OCI-LY7 (cell line): ENCODE measurements around the gene ARHGAP26. TPM values are rescaled to one million over a fixed set of nuclear protein-coding genes. Genes with fewer than 3 reads are reported as not detected.
"Not testable (repeated sequence)": the region's sequence is repeated elsewhere in the genome, so short reads cannot be mapped to it uniquely, and the experiment has no call there.

Source experiments
- BruUV-seq: library from RNA; stranded (reverse); fragments of 400-500 nt; replicated peaks from 2 replicates; lab custom pipeline; 2021; lab: Mats Ljungman, UMichigan
- CTCF ChIA-PET: fragments of 300-600 bp; sonication (Branson Sonifier 250); formaldehyde crosslinking; loops from one replicate; lab custom pipeline; 2022; ENCODE audit warnings: antibody characterized with exemption; ENCODE audit not compliant: unreplicated experiment; lab: Charles Lee
- POLR2A ChIA-PET: fragments of 300-600 bp; sonication (Branson Sonifier 250); formaldehyde crosslinking; loops from one replicate; lab custom pipeline; 2022; ENCODE audit warnings: antibody characterized with exemption; lab: Charles Lee
- DNase-seq: peaks from one replicate; pipeline ENCODE4 v3.0.0-alpha.2; 2015; ENCODE audit warnings: low spot score
- H2AFZ ChIP-seq: fragments of 200-600 bp; sonication (generic), shearing (Covaris generic); 2 replicates; pipeline ENCODE4 v1.6.1; 2014; ENCODE audit warnings: mild to moderate bottlenecking, antibody characterized with exemption, low read length, moderate library complexity
- H3K27ac ChIP-seq: fragments of 200-600 bp; sonication (generic); 2 replicates; pipeline ENCODE4 v1.5.1; 2014; ENCODE audit warnings: mixed run types, low read depth, mild to moderate bottlenecking, moderate library complexity, low read length, inconsistent platforms; ENCODE audit not compliant: poor library complexity, severe bottlenecking
- H3K36me3 ChIP-seq: fragments of 200-600 bp; sonication (generic); 2 replicates; pipeline ENCODE4 v1.6.1; 2014; ENCODE audit warnings: mild to moderate bottlenecking, antibody characterized with exemption, low read length, moderate library complexity, mixed read lengths; ENCODE audit not compliant: insufficient read depth
- H3K4me1 ChIP-seq: fragments of 200-600 bp; sonication (generic); 2 replicates; pipeline ENCODE4 v1.5.1; 2014; ENCODE audit warnings: mild to moderate bottlenecking, low read length; ENCODE audit not compliant: insufficient read depth, poor library complexity, severe bottlenecking
- H3K4me2 ChIP-seq: fragments of 200-600 bp; sonication (generic); 2 replicates; pipeline ENCODE4 v1.6.1; 2014; ENCODE audit warnings: mild to moderate bottlenecking, low read length
- H3K4me3 ChIP-seq: fragments of 200-600 bp; sonication (generic); 2 replicates; pipeline ENCODE4 v1.5.1; 2014; ENCODE audit warnings: mild to moderate bottlenecking, low read depth, low read length; ENCODE audit not compliant: poor library complexity, severe bottlenecking
- H3K79me2 ChIP-seq: fragments of 200-600 bp; sonication (generic); 2 replicates; pipeline ENCODE4 v1.6.1; 2016; ENCODE audit warnings: low read depth, mild to moderate bottlenecking, low read length, moderate library complexity, mixed read lengths; ENCODE audit not compliant: insufficient read depth
- H3K9me2 ChIP-seq: fragments of 200-600 bp; sonication (generic); 2 replicates; pipeline ENCODE4 v1.6.1; 2016; ENCODE audit warnings: mild to moderate bottlenecking, low read length, mixed read lengths; ENCODE audit not compliant: insufficient read depth
- H3K9me3 ChIP-seq: fragments of 200-600 bp; sonication (generic); 2 replicates; pipeline ENCODE4 v1.6.1; 2014; ENCODE audit warnings: mild to moderate bottlenecking, mixed run types, low read length, mixed read lengths
- H4K20me1 ChIP-seq: fragments of 200-600 bp; sonication (generic); 2 replicates; pipeline ENCODE4 v1.6.1; 2014; ENCODE audit warnings: mild to moderate bottlenecking, antibody characterized with exemption, low read length, moderate library complexity, mixed read lengths; ENCODE audit not compliant: insufficient read depth
- CTCF ChIP-seq: fragments of 200-600 bp; sonication (generic); conservative IDR thresholded peaks from 2 replicates; pipeline ENCODE4 v1.5.1; 2014; ENCODE audit warnings: mild to moderate bottlenecking, antibody characterized with exemption, low read length, moderate library complexity, mixed read lengths
- EZH2phosphoT487 ChIP-seq: fragments of 200-600 bp; sonication (generic); IDR thresholded peaks from 2 replicates; pipeline ENCODE4 v1.6.1; 2018; ENCODE audit warnings: low read depth, borderline replicate concordance, mild to moderate bottlenecking, mixed run types, antibody characterized with exemption, low read length, moderate library complexity, mixed read lengths
- intact Hi-C: fragments of 100-400 bp; cut with micrococcal nuclease; formaldehyde crosslinking; loops from one replicate; pipeline ENCODE4 v1.10.0; 2022; ENCODE audit not compliant: unreplicated experiment
- total RNA-seq, 2 experiments: library from RNA; depleted of rRNA in 1 of 2; stranded (reverse); fragments of >200 nt in 1 of 2; shearing (Covaris generic) in 1 of 2; gene quantifications; 2 replicates each; pipeline ENCODE4 v1.2.3, GENCODE V29; 2014 to 2022

Gene ARHGAP26
- total RNA-seq, 2 experiments from 2014 or later: 7.0 to 19.1 TPM

GRCh38 chr5:143086908-143087637 is 316.9 kb downstream of the ARHGAP26 start:
- ChIA-PET CTCF (no interaction called here), POLR2A (interaction anchor here (0.6 kb wide), 1 partner anchor 359 kb away, joined by 3 read pairs; no protein-coding TSS in a partner anchor)
- BruUV-seq: no TSS peak
- Histone ChIP-seq H3K36me3 (no peaks in the 10 kb centered on the region), H3K9me3 (no peaks in the 10 kb centered on the region), H3K79me2 (no peaks in the 10 kb centered on the region), H4K20me1 (no peaks in the 10 kb centered on the region), H3K4me3 (no peak overlapping the region), H3K4me1 (no peaks in the 10 kb centered on the region), H3K9me2 (no peaks in the 10 kb centered on the region), H2AFZ (no peak overlapping the region), H3K4me2 (no peak overlapping the region), H3K27ac (no peak overlapping the region)
- intact Hi-C loops: no loop called here
- TF ChIP-seq EZH2phosphoT487 (no peak), CTCF (no peak)
- no peak for DNase-seq

GRCh38 chr5:143088702-143089101 is 318.5 kb downstream of the ARHGAP26 start:
- H3K4me2 ChIP-seq, DNase-seq, H3K36me3 ChIP-seq, H3K4me3 ChIP-seq, H3K9me2 ChIP-seq, BruUV-seq, H3K9me3 ChIP-seq, H3K27ac ChIP-seq, H3K4me1 ChIP-seq, H4K20me1 ChIP-seq, CTCF ChIA-PET, H2AFZ ChIP-seq, POLR2A ChIA-PET, H3K79me2 ChIP-seq, intact Hi-C loops: not testable (repeated sequence)

- POLR2A ChIA-PET: interaction anchor here (0.6 to 1.0 kb wide), 4 partner anchors 19 to 1532 kb away, joined by 3 read pairs; no protein-coding TSS in a partner anchor
- H2AFZ ChIP-seq, BruUV-seq, CTCF ChIA-PET, H3K4me3 ChIP-seq, intact Hi-C loops, H3K27ac ChIP-seq, H3K4me1 ChIP-seq, H3K9me2 ChIP-seq, H4K20me1 ChIP-seq, H3K4me2 ChIP-seq, DNase-seq, H3K9me3 ChIP-seq, H3K79me2 ChIP-seq, H3K36me3 ChIP-seq: not testable (repeated sequence)
Measured at GRCh38 chr5:143090044-143090443, 319.9 kb downstream of the ARHGAP26 start.

- H3K27ac ChIP-seq, intact Hi-C loops, BruUV-seq, H3K79me2 ChIP-seq, H3K4me3 ChIP-seq, H4K20me1 ChIP-seq, H3K36me3 ChIP-seq, H3K4me1 ChIP-seq, H3K9me2 ChIP-seq, DNase-seq, H2AFZ ChIP-seq, CTCF ChIA-PET, H3K4me2 ChIP-seq, H3K9me3 ChIP-seq: not testable (repeated sequence)
- POLR2A ChIA-PET: interaction anchor here (0.6 to 1.0 kb wide), 2 partner anchors 11 to 731 kb away, joined by 3 read pairs; no protein-coding TSS in a partner anchor
Measured at GRCh38 chr5:143092711-143093451, 322.7 kb downstream of the ARHGAP26 start.
